HepG2 (cell line): ENCODE data around the gene TUT7. TPM values are rescaled to one million over a fixed set of nuclear protein-coding genes. Genes with fewer than 3 reads are reported as not detected.

Source experiments
- ARHGAP35 ChIP-seq: sonication (generic); formaldehyde crosslinking; IDR thresholded peaks from 2 replicates; pipeline ENCODE4 v1.9.0; 2022; ENCODE audit warnings: mild to moderate bottlenecking, inconsistent platforms, moderate library complexity, missing genetic modification reagents, borderline replicate concordance
- ARNT2 ChIP-seq: sonication (generic); formaldehyde crosslinking; IDR thresholded peaks from 2 replicates; pipeline ENCODE4 v1.8.0; 2022; ENCODE audit warnings: mild to moderate bottlenecking, low read depth, missing genetic modification reagents, moderate library complexity
- CBX5 ChIP-seq: sonication (generic); formaldehyde crosslinking; IDR thresholded peaks from 2 replicates; pipeline ENCODE4 v1.4.0; 2020; ENCODE audit warnings: missing genetic modification reagents, borderline replicate concordance
- CENPBD1 ChIP-seq: sonication (generic); formaldehyde crosslinking; IDR thresholded peaks from 2 replicates; pipeline ENCODE4 v1.8.0; 2022; ENCODE audit warnings: missing genetic modification reagents, low read depth, mild to moderate bottlenecking, borderline replicate concordance
- CREBL2 ChIP-seq: sonication (generic); formaldehyde crosslinking; IDR thresholded peaks from 2 replicates; pipeline ENCODE4 v1.8.1; 2023; ENCODE audit warnings: missing genetic modification reagents, mild to moderate bottlenecking, borderline replicate concordance
- HNRNPK ChIP-seq: fragments of 200-400 bp; formaldehyde crosslinking; IDR thresholded peaks from 2 replicates; pipeline ENCODE4 v1.6.1; 2018; ENCODE audit warnings: low read length, low read depth, moderate library complexity, mild to moderate bottlenecking; ENCODE audit not compliant: poor library complexity, severe bottlenecking
- NCOA5 ChIP-seq: sonication (generic); formaldehyde crosslinking; IDR thresholded peaks from 2 replicates; pipeline ENCODE4 v1.4.0; 2020; ENCODE audit warnings: missing genetic modification reagents
- NFE2 ChIP-seq: sonication (generic); formaldehyde crosslinking; IDR thresholded peaks from 2 replicates; pipeline ENCODE4 v1.4.0; 2020; ENCODE audit warnings: missing genetic modification reagents
- NR2C2 ChIP-seq: sonication (generic); formaldehyde crosslinking; IDR thresholded peaks from 2 replicates; pipeline ENCODE4 v1.4.0; 2020; ENCODE audit warnings: missing genetic modification reagents, mild to moderate bottlenecking, moderate library complexity, borderline replicate concordance
- RARA ChIP-seq: IDR thresholded peaks from 2 replicates; pipeline ENCODE4 v1.6.1; 2016; ENCODE audit warnings: missing genetic modification reagents, missing compliant biosample characterization
- REXO4 ChIP-seq: sonication (generic); formaldehyde crosslinking; IDR thresholded peaks from 2 replicates; pipeline ENCODE4 v1.8.0; 2022; ENCODE audit warnings: missing genetic modification reagents, mild to moderate bottlenecking, borderline replicate concordance
- SAP130 ChIP-seq: IDR thresholded peaks from 2 replicates; pipeline ENCODE4 v1.6.1; 2016; ENCODE audit warnings: low read depth
- SMARCC2 ChIP-seq: fragments of 450-650 bp; IDR thresholded peaks from 2 replicates; pipeline ENCODE4 v1.6.1; 2017; ENCODE audit warnings: antibody characterized with exemption, mild to moderate bottlenecking
- SMYD3 ChIP-seq: sonication (generic); formaldehyde crosslinking; IDR thresholded peaks from 2 replicates; pipeline ENCODE4 v1.8.1; 2023; ENCODE audit warnings: mild to moderate bottlenecking, missing genetic modification reagents
- TRIM22 ChIP-seq: fragments of 450-650 bp; IDR thresholded peaks from 2 replicates; pipeline ENCODE4 v1.6.1; 2017
- ZKSCAN5 ChIP-seq: sonication (generic); formaldehyde crosslinking; IDR thresholded peaks from 2 replicates; pipeline ENCODE4 v1.5.1; 2020; ENCODE audit warnings: mild to moderate bottlenecking, missing genetic modification reagents
- ZNF407 ChIP-seq: sonication (generic); formaldehyde crosslinking; IDR thresholded peaks from one replicate; pipeline ENCODE4 v1.5.1; 2020; ENCODE audit warnings: mild to moderate bottlenecking, missing genetic modification reagents; ENCODE audit errors: not compliant biosample characterization
- ZNF619 ChIP-seq: sonication (generic); formaldehyde crosslinking; IDR thresholded peaks from 2 replicates; pipeline ENCODE4 v1.4.0; 2020; ENCODE audit warnings: mild to moderate bottlenecking, missing genetic modification reagents
- ZNF841 ChIP-seq: sonication (generic); formaldehyde crosslinking; IDR thresholded peaks from 2 replicates; pipeline ENCODE4 v1.8.1; 2023; ENCODE audit warnings: missing genetic modification reagents, borderline replicate concordance
- ZSCAN12 ChIP-seq: sonication (generic); formaldehyde crosslinking; IDR thresholded peaks from 2 replicates; pipeline ENCODE4 v1.9.0; 2021; ENCODE audit warnings: mild to moderate bottlenecking, missing genetic modification reagents
- polyA plus RNA-seq, 8 experiments: library from polyadenylated mRNA; depleted of rRNA in 3 of 8; stranded (reverse) in 7 of 8; unstranded in 1 of 8; fragments of >200 nt; fragmentation: Illumina TruSeq in 4 of 8; extraction: Trizol in 4 of 8; gene quantifications; 2 replicates each; pipeline versions ENCODE4 v1.2.1 to v1.2.3, GENCODE V29; 2011 to 2016; ENCODE audit warnings: low read depth in 4 of 8, missing spikeins in 1 of 8, mixed read lengths in 1 of 8; ENCODE audit not compliant: insufficient read depth in 1 of 8
- total RNA-seq, 5 experiments: library from RNA; depleted of rRNA; stranded (reverse); fragments of >200 nt; fragmentation: Illumina TruSeq; extraction: Trizol; gene quantifications; 2 replicates each; pipeline ENCODE4 v1.2.3, GENCODE V29; 2016; ENCODE audit warnings: low read depth in 1 of 5

The TUT7 gene
- total and polyA plus RNA-seq, 2 of the 13 experiments (the other 11 are each of a cell fraction or from before 2014, with no cell fraction given) = 12.0 to 19.4 TPM

- TF ChIP-seq ZNF407 (CRISPR knock-in tag) (no peak), REXO4 (CRISPR knock-in tag) (no peak), CBX5 (no peak), ARNT2 (CRISPR knock-in tag) (peak; percentile 84), HNRNPK (peak; percentile 31), NCOA5 (no peak), CREBL2 (CRISPR knock-in tag) (no peak; the same call in 1 of the 2 replicates), ZKSCAN5 (CRISPR knock-in tag) (no peak), ARHGAP35 (no peak; the same call in 1 of the 2 replicates), ZSCAN12 (CRISPR knock-in tag) (no peak), ZNF619 (no peak; the same call in 1 of the 2 replicates), SMYD3 (CRISPR knock-in tag) (peak; percentile 58; the same call in 1 of the 2 replicates), NR2C2 (CRISPR knock-in tag) (peak; percentile 55; the same call in 1 of the 2 replicates), RARA (0 out of 2 replicates have a peak, but pooled peaks have one; percentile 20), CENPBD1 (no peak), SMARCC2 (no peak), TRIM22 (no peak), NFE2 (CRISPR knock-in tag) (no peak), ZNF841 (CRISPR knock-in tag) (no peak), SAP130 (CRISPR knock-in tag) (peak; percentile 87)
These were observed at the start of gene TUT7 (continued) for GRCh38 chr9:86354011-86354817.
